GM12878 (cell line): ENCODE data around the gene CATSPERZ. TPM values are rescaled to one million over a fixed set of nuclear protein-coding genes. Genes with fewer than 3 reads are reported as not detected.

Experiments
- ATAC-seq: fragments of 200-7000 bp; cut with Tn5 transposase; 3 replicates; pipeline ENCODE4 v1.9.1; 2020; ENCODE audit warnings: mild to moderate bottlenecking, moderate library complexity
- BruUV-seq: library from RNA; stranded (reverse); fragments of 400-500 nt; replicated peaks from 2 replicates; lab custom pipeline; 2021; lab: Mats Ljungman, UMichigan
- CTCF ChIA-PET: fragments of 300-600 bp; sonication (Branson Sonifier 250); formaldehyde crosslinking; extraction: SDS; loops from one replicate; lab custom pipeline; 2021; ENCODE audit warnings: inconsistent platforms; lab: Yijun Ruan, JAX
- POLR2A ChIA-PET: fragments of 350-600 bp; formaldehyde crosslinking; extraction: SDS; loops from one replicate; lab custom pipeline; 2021; ENCODE audit warnings: inconsistent platforms; lab: Charles Lee
- RAD21 ChIA-PET: fragments of 300-600 bp; sonication (Branson Sonifier 250); formaldehyde crosslinking; loops from one replicate; lab custom pipeline; 2023; ENCODE audit warnings: antibody characterized with exemption; ENCODE audit not compliant: unreplicated experiment; lab: Charles Lee
- SMC1A ChIA-PET: fragments of 300-600 bp; sonication (Branson Sonifier 250); formaldehyde crosslinking; loops from one replicate; lab custom pipeline; 2023; ENCODE audit not compliant: unreplicated experiment, uncharacterized antibody; lab: Charles Lee
- DNase-seq: peaks from one replicate; pipeline ENCODE4 v3.0.0-alpha.2; 2011; ENCODE audit warnings: low read depth, low spot score
- FAIRE-seq: peaks from 3 replicates; lab custom pipeline; 2011; peaks lifted over from hg19 to GRCh38; lab: Jason Lieb, UNC
- H2AFZ ChIP-seq: 2 replicates; pipeline ENCODE4 v1.6.0; 2011; ENCODE audit warnings: low read depth, low read length, control low read depth; ENCODE audit not compliant: control insufficient read depth
- H3K27ac ChIP-seq: 2 replicates; pipeline ENCODE4 v1.5.1; 2011; ENCODE audit warnings: control low read depth; ENCODE audit not compliant: control insufficient read depth, insufficient read depth
- H3K27me3 ChIP-seq, 2 experiments: replicated peaks in 1 of 2; 2 replicates each; pipeline versions ENCODE4 v1.6.0 to v1.6.1; 2011; ENCODE audit warnings: low read length in 1 of 2; ENCODE audit not compliant: control insufficient read depth in 2 of 2, insufficient read depth in 2 of 2
- H3K36me3 ChIP-seq, 2 experiments: 2 replicates each; pipeline ENCODE4 v1.5.1; 2011; ENCODE audit warnings: low read length in 1 of 2; ENCODE audit not compliant: control insufficient read depth in 2 of 2, insufficient read depth in 2 of 2
- H3K4me1 ChIP-seq: 2 replicates; pipeline ENCODE4 v1.6.1; 2011; ENCODE audit warnings: mild to moderate bottlenecking, low read length, moderate library complexity, mixed read lengths; ENCODE audit not compliant: control insufficient read depth, insufficient read depth
- H3K4me2 ChIP-seq: 2 replicates; pipeline ENCODE4 v1.6.0; 2011; ENCODE audit warnings: control low read depth; ENCODE audit not compliant: control insufficient read depth, insufficient read depth
- H3K4me3 ChIP-seq: fragments of 200-600 bp; sonication (generic); 2 replicates; pipeline ENCODE4 v1.5.1; 2016
- H3K79me2 ChIP-seq: 2 replicates; pipeline ENCODE4 v1.6.0; 2011; ENCODE audit warnings: low read length; ENCODE audit not compliant: control insufficient read depth, insufficient read depth
- H3K9ac ChIP-seq: 2 replicates; pipeline ENCODE4 v1.8.0; 2011; ENCODE audit warnings: low read length, control low read depth, mixed read lengths; ENCODE audit not compliant: control insufficient read depth, insufficient read depth
- H3K9me3 ChIP-seq: replicated peaks from 3 replicates; pipeline ENCODE4 v1.5.1; 2011; ENCODE audit warnings: mild to moderate bottlenecking, low read length; ENCODE audit not compliant: control insufficient read depth, insufficient read depth
- H4K20me1 ChIP-seq: 2 replicates; pipeline ENCODE4 v1.6.0; 2011; ENCODE audit not compliant: control insufficient read depth, insufficient read depth
- BHLHE40 ChIP-seq, 2 experiments: fragments of 450-650 bp in 1 of 2; IDR thresholded peaks; 2 replicates each; pipeline ENCODE4 v1.6.1; 2011 to 2017; ENCODE audit warnings: low read depth in 2 of 2, borderline replicate concordance in 1 of 2, improper control_type of control experiment in 1 of 2, low read length in 1 of 2, mild to moderate bottlenecking in 1 of 2
- CHD1 ChIP-seq: IDR thresholded peaks from 2 replicates; pipeline ENCODE4 v1.6.1; 2012; ENCODE audit warnings: low read depth, low read length, improper control_type of control experiment
- DPF2 ChIP-seq: fragments of 450-650 bp; IDR thresholded peaks from 2 replicates; pipeline ENCODE4 v1.6.1; 2017; ENCODE audit warnings: mild to moderate bottlenecking
- EGR1 ChIP-seq, 2 experiments: IDR thresholded peaks; 1 replicate in 1 of 2; 2 replicates in 1 of 2; pipeline ENCODE4 v1.6.1; 2011 to 2012; ENCODE audit warnings: low read depth in 2 of 2, low read length in 2 of 2, borderline replicate concordance in 1 of 2, mild to moderate bottlenecking in 1 of 2, moderate library complexity in 1 of 2
- ETV6 ChIP-seq, 2 experiments: fragments of 450-650 bp in 1 of 2; IDR thresholded peaks in 1 of 2; conservative IDR thresholded peaks in 1 of 2; 2 replicates each; pipeline ENCODE4 v1.6.1; 2014; ENCODE audit warnings: antibody characterized with exemption in 1 of 2, borderline replicate concordance in 1 of 2, low read depth in 1 of 2, mild to moderate bottlenecking in 1 of 2, moderate library complexity in 1 of 2
- FOXK2 ChIP-seq: fragments of 450-650 bp; IDR thresholded peaks from 2 replicates; pipeline ENCODE4 v1.6.1; 2017; ENCODE audit warnings: mild to moderate bottlenecking, moderate library complexity
- HDAC6 ChIP-seq: fragments of 200-600 bp; sonication (generic); IDR thresholded peaks from one replicate; pipeline ENCODE4 v1.8.0; 2017; ENCODE audit warnings: antibody characterized with exemption; ENCODE audit not compliant: unreplicated experiment
- MYB ChIP-seq: fragments of 150-350 bp; IDR thresholded peaks from 2 replicates; pipeline ENCODE4 v1.6.1; 2014; ENCODE audit warnings: mild to moderate bottlenecking, low read depth, low read length, borderline replicate concordance
- PML ChIP-seq: IDR thresholded peaks from 2 replicates; pipeline ENCODE4 v1.6.1; 2012; ENCODE audit warnings: low read length, inconsistent platforms
- SMARCA5 ChIP-seq: fragments of 450-650 bp; IDR thresholded peaks from 2 replicates; pipeline ENCODE4 v1.6.1; 2017; ENCODE audit warnings: mild to moderate bottlenecking
- SPI1 ChIP-seq: IDR thresholded peaks from 2 replicates; pipeline ENCODE4 v1.6.1; 2011; ENCODE audit warnings: low read depth, mild to moderate bottlenecking, low read length, moderate library complexity, borderline replicate concordance; ENCODE audit not compliant: insufficient read depth
- SUZ12 ChIP-seq: fragments of 200-600 bp; sonication (generic); IDR thresholded peaks from one replicate; pipeline ENCODE4 v1.6.1; 2018; ENCODE audit warnings: antibody characterized with exemption, mild to moderate bottlenecking; ENCODE audit not compliant: unreplicated experiment
- WGBS: methylation state at CpG from one replicate; pipeline ENCODE4 v1.1.6; 2016; ENCODE audit warnings: low lambda C conversion rate; ENCODE audit not compliant: insufficient replicate concordance, insufficient coverage; ENCODE audit errors: missing lambda C conversion rate; 5-methylcytosine and 5-hydroxymethylcytosine counted together
- in situ Hi-C: fragments of 300-500 bp; cut with MboI; formaldehyde crosslinking; loops from 9 replicates; pipeline ENCODE4 v1.14.3; 2018; ENCODE audit warnings: mixed read lengths
- intact Hi-C: fragments of 100-400 bp; cut with micrococcal nuclease; formaldehyde crosslinking; loops from one replicate; pipeline ENCODE4 v1.14.2; 2022; ENCODE audit not compliant: unreplicated experiment
- polyA plus RNA-seq, 11 experiments: library from polyadenylated mRNA; depleted of rRNA in 4 of 11; unstranded in 6 of 11; stranded (reverse) in 5 of 11; fragments of >200 nt; fragmentation: Nextera tagmentation in 4 of 11; fragmentation: Illumina TruSeq in 1 of 11; extraction: Ambion mirVana in 4 of 11; extraction: Trizol in 1 of 11; gene quantifications; 1 replicate in 1 of 11; 2 replicates in 10 of 11; pipeline versions ENCODE4 v1.2.1 to v1.2.3, GENCODE V29; 2011 to 2016; ENCODE audit warnings: inconsistent platforms in 2 of 11, missing spikeins in 2 of 11, low read depth in 1 of 11
- total RNA-seq, 4 experiments: library from RNA; depleted of rRNA in 3 of 4; stranded (reverse); fragments of >200 nt in 3 of 4; fragmentation: Illumina TruSeq in 1 of 4; extraction: Trizol in 1 of 4; gene quantifications; 2 replicates each; pipeline versions ENCODE4 v1.2.1 to v1.2.3, GENCODE V29; 2013 to 2021

Gene CATSPERZ
- total and polyA plus RNA-seq, 10 of the 15 experiments (the other 5 are each of a cell fraction or from before 2014, with no cell fraction given) = 0.12 to 0.31 TPM; not detected in 8

DNA sequence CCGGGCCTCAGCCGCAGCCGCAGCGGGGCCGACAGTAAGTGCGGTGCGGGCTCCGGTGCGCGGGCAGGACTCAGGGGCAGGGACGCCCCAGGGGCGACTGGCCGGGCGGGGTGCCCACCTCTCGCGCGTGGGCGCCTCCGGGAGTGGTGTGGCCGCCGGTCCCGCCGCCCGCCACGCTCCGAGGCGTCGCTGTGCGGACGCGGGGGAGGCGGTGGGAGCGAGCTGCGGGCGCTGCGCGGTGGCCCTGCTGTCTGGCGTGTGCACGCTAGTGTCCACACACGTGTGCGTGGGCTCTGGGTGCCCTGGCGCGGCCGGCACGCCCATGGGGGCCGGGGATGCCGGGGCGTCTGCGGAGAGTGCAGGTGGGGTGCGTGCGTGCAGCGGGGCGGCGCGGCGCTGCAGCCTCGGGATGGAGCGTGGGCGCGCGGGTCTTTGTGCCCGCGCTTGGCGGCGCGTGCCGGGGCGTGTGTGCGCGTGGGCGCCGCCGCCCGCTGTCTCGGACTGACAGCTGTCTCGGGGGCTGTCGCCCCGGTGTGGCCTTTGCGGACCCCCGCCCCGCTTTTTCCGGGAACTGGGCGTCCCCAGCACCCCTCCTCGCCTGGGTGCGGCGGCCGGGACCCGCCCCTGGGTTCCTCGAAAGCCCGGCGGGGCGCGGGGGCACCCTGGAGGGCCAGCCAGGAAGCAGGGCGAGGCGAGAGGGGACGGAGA, 8.3 kb upstream of the CATSPERZ start:
- SMC1A ChIA-PET = no interaction called here
- peaks cover 6 to 14% of the 10 kb centered on the region in 2 experiments for H3K27me3 ChIP-seq

More for the DNA sequence above, 8.3 kb upstream of the CATSPERZ start:
- H3K9ac ChIP-seq = no peak overlapping the region
- no peaks in the 10 kb centered on the region; the same call in 1 of the 2 replicates for H4K20me1 ChIP-seq
- no peak overlapping the region for H3K27ac ChIP-seq
- no peaks in the 10 kb centered on the region for H3K9me3 ChIP-seq
- H3K79me2 ChIP-seq = no peaks in the 10 kb centered on the region
- intact Hi-C loops (no loop called here), in situ Hi-C loops (no loop called here)
- BruUV-seq = no TSS peak
- peak; percentile 20; the same call in 2 of the 3 replicates for ATAC-seq
- H2AFZ ChIP-seq = no peak overlapping the region
- peak overlapping the region; percentile 48; the same call in 1 of the 2 replicates for H3K4me2 ChIP-seq
- POLR2A ChIA-PET = no interaction called here
- H3K4me1 ChIP-seq = no peaks in the 10 kb centered on the region
- no peak for FAIRE-seq
- DNase-seq = no peak
- RAD21 ChIA-PET = no interaction called here
- peaks cover 0 to 2% of the 10 kb centered on the region in 2 experiments; a peak in 2 of 4 replicates for H3K36me3 ChIP-seq
- 3% methylated on average over 56 of the region's 96 CpGs for WGBS
- TF ChIP-seq CHD1 (no peak), SPI1 (no peak), PML (no peak), SUZ12 (peak; percentile 44), MYB (no peak), DPF2 (0 out of 2 replicates have a peak, but pooled peaks have one; percentile 39), SMARCA5 (no peak), EGR1 (IDR thresholded peaks at IDR 0.05; ENCODE audit: borderline replicate concordance in 1 of 2, low read depth in 2 of 2, low read length in 2 of 2) (0 out of 3 replicates have a peak, but pooled peaks of 1 of the 2 experiments have one; percentile 31), HDAC6 (peak; percentile 63), FOXK2 (no peak), ETV6 (conservative IDR thresholded peaks at IDR 0.05 in 1 of 2, IDR thresholded peaks at IDR 0.05 in 1 of 2; ENCODE audit: borderline replicate concordance in 1 of 2, low read depth in 1 of 2) (no peak), BHLHE40 (IDR thresholded peaks at IDR 0.05; ENCODE audit: borderline replicate concordance in 1 of 2, low read depth in 2 of 2, low read length in 1 of 2) (peak in 1 of 2 experiments; percentile 78; a peak in 2 of 4 replicates)
- H3K4me3 ChIP-seq = no peak overlapping the region
- CTCF ChIA-PET = interaction anchor here (0.8 to 1.9 kb wide), 2 partner anchors 10 to 13 kb away, joined by 3 to 10 read pairs; no protein-coding TSS in a partner anchor
